ENCODE measurements around the gene SH3TC1.

- TF ChIP-seq CTCF (IDR thresholded peaks at IDR 0.05; ENCODE audit: insufficient read depth, low read depth, low read length) = no peak
- TF ChIP-seq EZH2 (IDR thresholded peaks at IDR 0.05; ENCODE audit: insufficient read depth, low read length) = no peak
Measured at GRCh38 chr4:8250637-8251036, 51.5 kb downstream of the SH3TC1 start.
